ENCODE measurements around the gene TAF1C. TPM values are rescaled to one million over a fixed set of nuclear protein-coding genes. Genes with fewer than 3 reads are reported as not detected.

TAF1C gene
- total RNA-seq, 1 donor from 2014 or later: 29.3 TPM

DNA sequence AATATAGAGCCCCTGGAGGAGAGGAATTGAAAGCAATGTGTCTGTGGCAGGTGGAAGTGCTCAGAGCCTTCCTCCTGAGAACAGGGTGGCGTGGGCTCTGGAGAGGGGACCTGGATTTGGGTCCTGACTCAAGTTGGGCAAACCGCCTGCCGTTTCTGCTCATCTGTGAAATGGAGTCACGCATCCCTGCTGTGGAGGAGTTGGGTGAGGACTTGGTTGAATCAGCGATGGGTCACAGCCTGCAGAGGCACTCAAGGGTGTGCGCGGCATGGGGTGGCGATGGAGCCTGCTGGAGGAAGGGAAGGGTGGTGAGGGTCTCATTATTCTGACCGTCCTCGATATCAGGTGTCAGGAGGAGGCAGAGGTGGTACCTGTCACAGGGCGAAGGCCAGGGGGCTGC lies 7.2 kb upstream of the TAF1C start:
- ATAC-seq (ENCODE audit: poor library complexity) (no peak), DNase-seq (no peak)
- intact Hi-C loops (cut with DNase I): no loop called here

DNA sequence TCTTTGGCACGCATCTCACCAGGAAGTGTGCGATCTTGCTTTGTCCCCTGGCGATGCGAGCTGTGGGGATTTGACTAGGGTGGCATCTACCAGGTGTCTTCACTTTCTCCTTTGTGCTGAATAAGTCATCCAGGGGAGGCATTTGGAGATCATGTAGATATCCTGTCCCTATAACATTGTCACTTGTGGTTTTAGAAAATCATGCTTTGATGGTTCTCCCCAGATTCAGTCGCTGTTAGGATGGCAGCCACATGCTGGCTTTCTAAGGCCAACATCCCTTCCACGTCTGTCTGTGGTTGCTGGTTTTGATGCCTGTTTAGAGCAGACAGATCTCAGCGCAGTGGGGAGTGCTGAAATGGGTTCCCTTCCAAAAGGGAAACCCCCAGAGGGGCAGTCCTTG lies 6.6 kb upstream of the TAF1C start:
- DNase-seq (no peak), ATAC-seq (ENCODE audit: poor library complexity) (no peak)
- intact Hi-C loops (cut with DNase I): no loop called here

DNA sequence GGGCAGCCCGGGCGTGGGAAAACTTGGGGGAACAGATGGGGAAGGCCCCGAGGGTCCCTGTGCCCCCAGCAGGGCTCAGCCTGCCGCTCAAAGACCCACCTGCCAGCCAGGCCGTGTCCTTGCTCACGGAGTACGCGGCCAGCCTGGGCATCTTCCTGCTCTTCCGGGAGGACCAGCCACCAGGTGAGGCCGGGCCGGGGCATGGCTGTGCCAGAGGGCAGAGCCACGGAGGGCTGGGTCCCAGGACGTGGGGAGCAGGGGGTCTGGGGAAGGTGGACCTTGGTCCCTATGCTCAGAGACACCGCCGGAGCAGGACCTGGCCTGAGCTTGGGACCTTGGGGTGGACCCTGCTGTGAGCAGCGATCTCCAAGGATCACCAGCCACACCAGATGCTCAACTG lies 4.6 kb upstream of the TAF1C start:
- DNase-seq (no peak), ATAC-seq (ENCODE audit: poor library complexity) (no peak)
- intact Hi-C loops (cut with DNase I): no loop called here

DNA sequence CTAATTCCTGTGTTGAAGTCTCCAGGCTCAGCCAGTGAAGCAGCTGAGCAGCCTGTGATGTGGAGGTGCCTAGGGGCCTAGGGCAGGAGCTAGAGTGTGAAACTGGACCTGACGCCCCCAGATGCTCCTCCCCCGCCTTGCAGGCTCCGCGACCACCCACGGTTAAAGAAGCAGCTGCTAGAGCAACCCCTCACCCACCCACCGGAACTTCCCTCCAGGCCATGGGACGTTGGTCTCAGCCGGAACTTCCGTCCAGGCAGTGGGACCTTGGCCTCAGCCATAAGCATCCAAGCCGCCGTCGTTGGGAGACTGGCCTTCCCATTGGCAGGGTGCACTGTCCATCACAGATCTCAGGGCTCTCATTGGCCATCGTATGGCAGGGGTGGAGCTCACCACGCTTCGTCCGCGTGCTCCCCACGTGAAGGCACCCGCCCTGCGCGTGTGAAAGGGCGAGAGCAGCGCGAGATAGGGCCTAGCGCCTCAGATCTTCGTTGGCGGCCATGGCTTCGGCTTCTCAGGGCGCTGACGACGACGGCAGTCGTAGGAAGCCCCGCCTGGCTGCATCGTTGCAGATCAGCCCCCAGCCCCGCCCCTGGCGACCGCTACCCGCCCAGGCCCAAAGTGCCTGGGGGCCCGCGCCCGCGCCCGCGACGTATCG lies 4.0 kb upstream of the TAF1C start, which contains the start of gene ADAD2:
Gene ADAD2, plus strand, starts transcription at position 427 of the 658 bp plus-strand sequence. Its CDS starts 74 bp downstream, at position 501.
- intact Hi-C loops (cut with DNase I): no loop called here
- no peak for DNase-seq
- ATAC-seq (ENCODE audit: poor library complexity): no peak

DNA sequence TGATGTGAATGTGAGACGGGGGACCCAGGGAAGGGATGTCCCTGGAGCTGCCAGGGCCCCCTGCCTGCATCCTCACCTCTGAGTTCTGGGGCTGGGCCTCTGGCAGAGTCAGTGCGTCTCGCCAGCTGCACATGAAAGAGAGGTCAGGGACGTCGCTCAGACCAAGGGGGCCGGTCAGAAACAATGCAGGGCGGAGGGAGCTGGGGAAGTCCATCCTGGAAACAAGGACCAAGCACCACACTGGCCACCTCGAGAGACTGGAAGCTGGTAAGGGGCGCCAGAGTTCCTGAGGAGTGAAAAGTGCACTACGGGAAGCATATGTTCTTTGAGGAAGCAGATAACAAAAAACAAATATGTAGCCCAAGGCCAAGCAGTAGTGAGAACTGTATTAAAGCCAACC lies 2.1 kb downstream of the TAF1C start:
- DNase-seq (peak; percentile 57), ATAC-seq (ENCODE audit: poor library complexity) (no peak)
- intact Hi-C loops (cut with DNase I): loop anchor here (5.0 kb wide), 3 partner anchors 47 to 227 kb away; no protein-coding TSS in a partner anchor

DNA sequence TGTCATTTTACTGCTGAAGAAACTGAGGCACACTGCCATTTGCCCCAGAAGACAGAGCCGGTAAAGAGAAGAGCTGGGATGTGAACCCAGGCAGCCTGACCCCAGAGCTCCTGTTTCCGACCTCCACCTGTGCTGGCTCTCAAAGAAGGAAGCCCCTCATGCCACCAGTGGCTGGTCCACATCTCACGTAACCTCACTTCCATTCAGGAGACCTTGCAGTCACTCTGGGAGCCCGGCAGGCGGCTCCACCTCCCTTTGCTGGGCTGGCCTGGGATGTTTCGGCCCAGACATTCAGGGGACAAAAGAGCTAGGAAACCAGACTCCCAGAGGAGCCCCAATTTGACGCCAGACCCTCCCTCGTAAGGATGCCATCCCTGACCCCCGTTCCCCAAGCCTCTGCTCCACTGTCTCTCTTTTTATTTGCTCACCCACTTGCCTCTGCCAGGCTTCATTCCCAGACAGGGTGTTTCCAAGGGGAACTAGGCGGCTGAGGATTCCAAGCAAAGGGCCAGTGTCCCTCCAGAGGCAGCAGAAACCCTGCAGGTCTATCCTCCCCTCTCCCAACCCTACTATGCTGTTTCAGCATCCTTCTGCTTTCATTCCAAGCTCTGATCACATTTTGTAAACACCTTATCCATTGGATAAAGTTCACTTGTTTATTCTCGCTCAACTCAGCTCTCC lies 2.8 kb downstream of the TAF1C start:
- intact Hi-C loops (cut with DNase I): no loop called here
- DNase-seq (no peak), ATAC-seq (ENCODE audit: poor library complexity) (no peak)

DNA sequence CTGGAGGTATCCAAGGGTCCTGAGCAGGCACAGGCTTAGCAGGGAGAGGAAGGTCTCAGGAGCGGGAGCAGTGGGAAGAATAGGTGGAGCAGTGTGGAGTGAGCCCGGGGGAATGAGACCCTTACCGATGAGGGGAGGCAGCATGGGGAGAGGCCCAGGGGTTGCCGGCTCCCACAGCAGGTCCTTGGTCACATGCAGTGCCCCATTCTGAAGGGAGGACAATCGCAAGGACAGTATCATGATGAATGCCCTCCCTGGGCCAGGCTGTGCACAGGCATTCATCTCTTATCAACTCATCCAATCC lies 3.3 kb downstream of the TAF1C start:
- intact Hi-C loops (cut with DNase I): no loop called here
- DNase-seq (no peak), ATAC-seq (ENCODE audit: poor library complexity) (no peak)

DNA sequence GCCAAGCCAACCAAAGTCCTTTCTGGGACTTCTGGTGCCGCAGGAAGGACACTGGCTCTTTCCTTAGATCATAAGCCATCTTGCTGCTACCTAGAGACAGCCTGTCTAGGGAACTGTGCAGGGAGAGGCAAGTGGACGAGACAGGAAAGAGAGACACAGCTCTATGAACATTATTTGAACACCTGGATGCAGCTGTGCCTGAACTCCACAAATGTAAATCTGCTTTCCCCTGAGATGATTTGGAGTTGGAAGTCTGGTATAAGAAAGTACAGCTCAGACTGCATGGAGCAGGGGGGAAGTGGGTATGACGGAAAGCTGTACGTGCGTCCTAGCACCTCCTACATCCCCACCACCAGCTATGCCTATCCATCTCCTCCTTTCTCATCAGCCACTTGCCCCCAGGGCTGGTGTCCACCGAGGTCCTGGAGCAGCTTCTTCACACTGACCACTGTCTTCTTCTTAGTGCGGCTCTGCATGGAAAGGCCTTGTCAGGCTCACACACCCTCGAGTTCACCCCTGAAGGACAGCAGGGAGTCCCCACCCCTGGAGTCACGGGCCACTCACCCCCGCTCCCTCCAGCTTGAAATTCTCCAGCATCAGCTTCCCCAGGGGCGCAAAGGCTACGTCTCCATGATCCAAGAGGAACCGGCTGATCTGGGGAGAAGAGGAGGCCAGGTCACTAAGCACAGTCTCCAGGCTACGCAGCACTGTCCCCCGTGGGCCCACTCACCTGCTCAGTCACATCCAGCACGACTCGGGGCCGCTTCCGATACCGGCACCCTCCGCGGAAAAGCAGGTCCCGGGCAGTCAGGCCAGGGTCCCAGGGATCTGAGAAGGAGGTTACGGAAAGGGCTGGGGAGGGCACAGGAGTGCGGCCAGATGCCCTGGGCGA lies 3.9 kb downstream of the TAF1C start:
- DNase-seq (no peak), ATAC-seq (ENCODE audit: poor library complexity) (no peak)
- intact Hi-C loops (cut with DNase I): no loop called here

DNA sequence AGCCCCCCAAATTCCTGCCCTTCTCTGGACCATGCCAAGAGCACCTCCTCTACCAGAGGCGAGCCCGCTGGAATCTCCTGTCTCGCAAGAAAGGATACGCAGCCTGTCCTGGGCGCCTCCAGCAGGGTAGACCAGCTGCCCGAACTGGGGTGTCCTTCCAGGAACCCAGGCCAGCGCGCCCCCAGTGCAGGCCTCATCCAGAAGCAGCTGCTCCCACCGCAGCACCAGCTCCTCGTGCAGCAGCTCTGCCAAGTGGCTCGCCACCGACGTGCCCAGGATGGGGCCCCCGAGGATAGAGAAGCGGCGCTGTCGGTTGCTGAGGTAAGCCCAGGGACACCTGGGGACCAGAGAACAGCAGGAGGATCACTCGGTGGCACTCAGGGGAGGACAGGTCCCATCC lies 4.8 kb downstream of the TAF1C start:
- no peak for DNase-seq
- intact Hi-C loops (cut with DNase I): no loop called here

DNA sequence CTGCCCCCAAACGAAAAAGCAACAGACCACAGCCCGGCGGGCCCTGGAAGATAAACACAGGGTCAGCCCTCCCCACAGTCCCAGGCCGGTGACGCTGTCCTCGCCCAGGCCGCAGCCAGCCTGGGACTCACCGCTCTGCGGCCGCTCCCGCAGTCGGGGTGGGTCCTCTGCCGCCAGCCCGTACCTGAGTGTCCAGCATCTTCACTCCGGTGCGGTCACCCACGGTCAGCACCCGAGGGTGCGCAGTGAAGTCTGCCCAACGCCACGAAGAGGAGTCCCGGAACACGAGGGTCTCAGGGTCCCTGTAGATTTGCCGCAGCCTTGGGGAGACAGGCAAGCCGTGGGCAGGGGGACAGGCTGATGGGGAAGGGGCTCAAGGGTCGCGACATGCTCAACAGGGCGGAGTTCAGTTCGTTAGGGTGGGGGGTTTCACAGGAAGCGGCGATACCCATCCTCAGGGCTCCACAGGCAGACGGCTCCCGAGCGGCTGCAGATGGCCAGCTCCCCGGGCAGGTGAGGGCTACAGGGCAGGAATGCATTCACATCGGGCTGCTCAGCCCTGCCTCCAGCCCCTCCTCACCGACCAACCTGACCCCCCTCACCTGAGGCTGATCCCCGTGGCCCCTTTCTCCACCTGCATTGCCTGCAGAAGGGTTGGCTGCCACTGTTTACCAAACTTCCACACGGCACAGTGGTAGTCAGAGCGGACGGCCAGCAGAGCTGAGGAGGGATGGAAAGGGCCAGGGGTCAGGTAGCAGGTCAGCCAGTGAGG lies 5.5 kb downstream of the TAF1C start:
- DNase-seq (no peak), ATAC-seq (ENCODE audit: poor library complexity) (no peak)
- intact Hi-C loops (cut with DNase I): no loop called here

More for the DNA sequence above, 4.8 kb downstream of the TAF1C start:
- ATAC-seq (ENCODE audit: poor library complexity): no peak

DNA sequence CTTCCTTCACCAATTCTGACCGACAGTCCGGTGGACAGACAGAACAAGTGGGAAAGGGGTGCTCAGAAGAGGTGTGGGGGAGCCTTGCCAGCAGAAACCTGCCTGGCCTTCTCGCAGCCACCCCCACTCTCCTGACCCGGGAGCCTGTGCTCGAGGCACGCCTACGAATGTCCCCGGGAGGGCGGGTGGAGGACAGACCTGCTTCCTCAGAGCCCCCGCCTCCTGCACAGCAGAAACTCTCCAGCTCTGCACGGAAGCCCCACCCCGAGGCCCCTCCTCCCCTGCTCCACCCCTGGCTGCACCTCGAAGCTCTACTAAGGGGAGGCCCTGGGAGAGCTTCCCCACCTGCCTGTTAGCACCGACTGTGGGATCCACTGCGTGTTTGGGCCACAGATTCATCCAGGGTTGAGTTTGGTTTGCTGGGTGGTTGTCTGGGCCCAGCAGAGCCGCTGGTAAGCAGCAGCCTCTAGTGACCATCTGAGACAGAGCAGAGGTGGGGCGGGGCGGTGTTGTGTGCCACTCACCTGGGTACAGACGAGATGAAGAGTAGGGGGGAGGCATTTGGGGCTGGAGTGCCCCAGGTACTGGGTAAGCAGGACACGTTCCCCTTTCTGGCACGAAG lies 6.2 kb downstream of the TAF1C start:
- DNase-seq (peak; percentile 62), ATAC-seq (ENCODE audit: poor library complexity) (no peak)
- intact Hi-C loops (cut with DNase I): no loop called here

DNA sequence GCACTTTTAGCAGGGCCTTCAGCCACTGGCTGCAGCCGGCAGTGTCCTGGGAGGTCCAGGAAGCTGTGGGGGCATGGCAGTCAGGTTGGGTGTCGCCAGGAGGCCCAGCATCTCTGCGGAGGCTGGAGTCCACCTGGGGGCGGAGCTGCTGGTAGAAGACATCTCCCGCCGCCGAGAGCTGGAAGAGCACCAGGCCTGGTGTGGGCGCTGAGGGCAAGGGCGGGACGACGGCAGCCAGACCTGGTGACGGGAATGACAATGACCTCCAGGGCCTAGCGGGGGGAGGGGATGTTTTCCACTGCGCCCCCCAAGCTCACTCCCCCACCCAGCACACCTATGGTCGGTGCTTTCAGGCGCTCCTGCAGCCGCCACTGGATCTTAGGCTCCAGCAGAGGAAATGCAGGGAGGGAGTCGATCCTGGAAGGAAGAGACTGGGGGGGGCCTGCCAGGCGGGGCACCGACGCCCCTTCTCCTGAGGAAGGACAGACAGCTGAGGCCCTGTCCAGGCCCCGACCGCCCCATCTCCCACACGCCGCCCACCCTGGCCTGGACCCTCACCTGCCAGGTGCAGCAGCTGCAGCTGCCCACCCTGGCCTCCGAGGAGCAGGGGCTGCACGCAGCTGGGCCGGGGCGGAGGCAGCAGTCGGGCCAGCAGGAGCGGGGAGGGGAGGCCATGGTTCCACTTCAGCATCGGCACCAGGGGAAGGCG lies 7.1 kb downstream of the TAF1C start:
- no peak for DNase-seq
- ATAC-seq (ENCODE audit: poor library complexity): no peak
- intact Hi-C loops (cut with DNase I): no loop called here

DNA sequence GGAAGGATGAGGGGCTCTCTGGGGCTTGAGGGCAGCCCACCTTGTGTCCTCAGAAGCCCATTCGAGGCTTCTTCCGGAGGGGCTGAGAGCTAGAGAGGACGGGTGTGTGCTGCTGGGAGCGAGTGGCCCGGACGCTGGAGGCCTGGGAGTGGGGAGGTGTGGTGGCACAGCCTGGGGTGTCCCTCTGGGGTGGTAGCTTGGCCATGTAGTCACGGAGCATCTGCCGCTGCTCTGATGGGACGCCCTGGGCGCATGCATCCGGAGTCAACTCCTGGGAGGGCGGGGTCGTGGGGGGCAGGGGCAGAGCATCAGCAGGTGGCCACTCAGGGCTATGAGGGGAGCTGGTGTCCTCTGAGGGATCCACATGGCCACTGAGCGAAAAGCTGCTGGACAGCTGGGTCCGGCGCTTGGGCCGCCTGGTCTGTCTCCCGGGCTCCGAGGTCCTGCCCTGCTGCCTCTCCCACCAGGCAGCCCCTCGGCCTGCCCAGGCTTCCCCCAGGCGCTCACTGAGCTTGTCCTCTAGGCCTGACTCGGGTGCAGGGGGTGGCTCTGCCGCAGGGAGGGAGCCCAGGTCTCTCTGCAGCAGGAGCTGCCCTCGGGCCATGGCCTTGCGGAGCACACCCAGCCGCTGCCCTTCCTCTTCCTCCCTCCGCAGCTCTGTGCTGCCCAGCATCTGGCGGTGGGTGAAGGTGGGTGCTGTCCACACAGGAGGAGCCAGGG lies 7.8 kb downstream of the TAF1C start:
- intact Hi-C loops (cut with DNase I): no loop called here
- DNase-seq (no peak), ATAC-seq (ENCODE audit: poor library complexity) (no peak)

DNA sequence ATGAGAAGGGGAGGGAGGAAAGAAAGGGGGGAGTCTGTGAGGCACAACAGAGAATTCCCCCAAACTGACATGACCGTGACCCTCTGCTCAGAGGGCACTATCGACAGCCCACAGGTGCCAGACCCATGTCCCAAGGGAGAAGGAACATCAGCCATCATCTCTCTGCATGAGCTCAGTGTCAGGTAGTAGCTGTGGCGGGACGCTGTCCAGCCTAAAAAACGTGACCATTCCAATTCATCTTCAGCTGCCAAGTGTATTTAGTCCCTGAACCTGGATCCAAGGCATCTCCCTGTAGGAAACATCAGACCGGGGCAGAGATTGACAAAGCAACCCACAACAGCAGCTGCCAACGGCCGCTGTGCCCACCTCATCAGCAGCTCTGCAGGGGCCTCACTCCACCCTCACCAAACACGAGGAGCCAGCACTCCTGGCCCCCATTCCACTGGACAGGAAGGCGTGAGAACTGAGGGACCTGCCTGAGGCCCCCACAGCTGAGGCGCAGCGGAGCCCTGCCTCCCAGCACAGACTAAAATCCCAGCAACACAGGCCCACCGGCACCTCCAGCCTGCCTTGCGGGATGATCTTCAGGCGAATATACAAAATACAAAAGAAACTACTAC lies 8.6 kb downstream of the TAF1C start:
- intact Hi-C loops (cut with DNase I): no loop called here

DNA sequence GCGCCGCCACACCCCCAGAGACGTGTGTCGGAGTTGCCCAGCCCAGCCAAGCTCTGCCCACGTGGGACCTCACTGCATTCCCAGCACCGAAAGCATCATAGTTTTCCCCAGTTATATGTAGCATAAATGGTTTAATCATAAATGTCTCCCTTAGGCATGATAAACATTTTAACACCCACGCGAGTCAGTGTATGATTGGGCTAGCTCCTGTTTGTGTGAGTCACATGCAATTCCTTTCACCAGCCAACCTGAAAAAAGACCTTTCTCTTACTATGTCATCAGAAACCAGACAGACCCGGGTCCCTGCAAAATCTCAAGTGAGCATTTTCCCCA lies 9.2 kb downstream of the TAF1C start:
- DNase-seq: no peak
- peak; percentile 14 for ATAC-seq (ENCODE audit: poor library complexity)
- intact Hi-C loops (cut with DNase I): no loop called here

More for the DNA sequence above, 8.6 kb downstream of the TAF1C start:
- ATAC-seq (ENCODE audit: poor library complexity): peak; percentile 22
- no peak for DNase-seq

DNA sequence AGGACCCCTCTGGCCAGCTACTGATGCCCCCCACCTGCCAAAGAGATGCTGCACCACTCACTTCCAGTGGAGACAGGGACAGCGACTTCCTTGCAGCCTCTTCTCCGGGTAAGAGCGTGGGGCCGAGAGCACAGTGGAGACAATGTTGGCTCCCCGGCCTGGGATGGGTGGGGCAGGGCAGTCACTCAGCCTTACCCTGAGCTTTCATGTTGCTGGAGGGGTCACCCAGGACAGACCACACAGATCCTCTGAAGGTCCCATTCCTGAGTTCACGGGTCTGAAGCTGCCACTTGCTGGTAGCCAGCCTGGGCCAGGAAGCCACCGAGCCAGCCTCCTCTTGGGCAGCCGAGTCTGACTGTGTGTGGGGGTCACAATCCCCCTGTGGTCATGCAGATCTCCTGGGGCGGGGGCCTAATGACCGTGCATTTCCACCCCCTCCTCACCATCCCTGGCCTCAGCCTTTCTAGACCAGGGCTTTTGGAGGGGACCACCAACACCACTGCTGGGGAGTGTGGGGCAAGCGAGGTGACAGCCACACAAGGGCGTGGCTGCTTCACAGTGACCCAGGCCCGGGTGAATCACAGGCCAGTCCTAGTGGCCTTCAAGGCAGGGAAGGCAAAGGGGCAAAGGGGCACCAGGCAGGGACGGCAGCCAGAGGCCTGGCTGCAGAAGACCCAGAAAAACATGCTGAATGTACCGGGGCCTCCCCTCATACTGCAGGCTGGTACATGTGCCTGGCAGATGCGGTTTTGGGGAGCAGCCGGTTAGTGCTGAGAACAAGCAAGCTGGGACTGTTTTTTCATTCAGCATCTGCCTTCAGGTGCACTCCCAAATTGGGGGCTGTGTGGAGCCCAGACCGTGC lies 10.4 kb downstream of the TAF1C start:
- intact Hi-C loops (cut with DNase I): no loop called here
- ATAC-seq (ENCODE audit: poor library complexity) (peak; percentile 14), DNase-seq (no peak)

Measured in Right ventricle myocardium superior (tissue), 1 donor.